Choroid plexus epithelial cell (primary cell): ENCODE results near the gene MRGPRX3.
A peak's percentile ranks its signal among the peaks of the same experiment; 100 is the strongest.

Experiments
- DNase-seq: peaks from one replicate; pipeline ENCODE4 v3.0.0-alpha.2; 2010; ENCODE audit warnings: low read depth
- H3K4me3 ChIP-seq: 2 replicates; pipeline ENCODE4 v1.5.1; 2011; ENCODE audit warnings: low read depth, mild to moderate bottlenecking, control low read depth, low read length, moderate library complexity
- CTCF ChIP-seq: conservative IDR thresholded peaks from 2 replicates; pipeline ENCODE4 v1.5.1; 2011; ENCODE audit warnings: low read depth, mild to moderate bottlenecking, control low read depth, inconsistent platforms, low read length, moderate library complexity

MRGPRX3 gene

GRCh38 chr11:18171377-18172000 is 39.1 kb downstream of the MRGPRX3 start:
- DNase-seq = peak; percentile 43
- peak; percentile 74 for TF ChIP-seq CTCF
- no peak overlapping the region for H3K4me3 ChIP-seq

GRCh38 chr11:18172666-18173065 is 40.3 kb downstream of the MRGPRX3 start, which contains the start of gene MRGPRX4:
TSS of gene MRGPRX4 (plus strand) at chr11:18172837. CDS start at chr11:18173257, 420 bp downstream.
- no peak for TF ChIP-seq CTCF
- no peak for DNase-seq
- no peak within 1 kb of the TSS for H3K4me3 ChIP-seq

GRCh38 chr11:18173225-18173866 is 41.0 kb downstream of the MRGPRX3 start:
- no peak overlapping the region for H3K4me3 ChIP-seq
- no peak for TF ChIP-seq CTCF
- DNase-seq = no peak
